ENCODE data around the gene ERCC2.

ERCC2 gene

DNA sequence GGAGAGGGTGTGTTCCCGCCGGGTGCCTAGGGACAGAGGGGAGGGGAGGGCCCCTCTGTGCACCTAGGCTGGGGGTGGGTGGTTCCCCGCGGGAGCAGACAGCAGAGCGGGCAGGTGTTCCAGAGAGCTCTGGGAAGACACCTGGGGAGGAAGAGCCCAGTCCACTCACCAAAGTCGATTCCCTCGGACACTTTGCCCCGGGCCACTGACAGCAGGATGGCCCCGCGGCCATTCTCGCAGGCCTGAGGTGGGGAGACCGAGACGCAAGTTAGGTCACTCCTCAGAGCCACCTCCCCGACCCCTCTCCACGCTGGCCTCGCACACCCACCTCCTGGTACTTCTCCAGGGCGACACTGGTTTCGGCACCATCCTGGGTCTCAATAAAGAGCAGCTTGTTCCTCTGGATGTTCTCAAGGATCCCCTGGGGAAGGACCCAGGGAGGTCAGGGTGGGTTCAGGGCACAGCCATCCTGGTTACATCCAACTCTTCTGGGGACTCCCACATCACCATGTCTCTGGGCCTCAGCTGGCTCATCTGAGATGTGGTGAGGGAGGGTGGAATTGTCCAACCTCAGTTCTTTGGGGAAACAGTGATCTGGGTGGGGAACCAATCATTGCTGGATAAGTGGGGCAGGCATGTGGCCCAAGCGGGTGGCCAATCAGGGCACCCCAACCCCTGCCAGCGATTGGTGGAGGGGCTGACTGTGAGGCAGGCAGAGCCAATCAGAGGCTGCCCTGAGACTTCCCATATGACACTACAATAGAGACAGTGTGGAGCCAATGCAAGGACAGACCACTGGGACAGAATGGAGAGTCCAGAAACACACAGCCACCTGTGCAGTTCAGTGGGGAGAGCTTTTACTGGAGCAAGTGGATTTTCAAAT lies 17.2 kb downstream of the ERCC2 start:
- H3K4me3 Mint-ChIP-seq = no peak overlapping the region
- H3K9me3 Mint-ChIP-seq (ENCODE audit: low read depth) = no peaks in the 10 kb centered on the region
- H3K4me1 Mint-ChIP-seq (ENCODE audit: low read depth) = no peaks in the 10 kb centered on the region
- no peaks in the 10 kb centered on the region for H3K27me3 Mint-ChIP-seq
- no peak overlapping the region for H3K27ac Mint-ChIP-seq
- H3K36me3 Mint-ChIP-seq = no peaks in the 10 kb centered on the region

DNA sequence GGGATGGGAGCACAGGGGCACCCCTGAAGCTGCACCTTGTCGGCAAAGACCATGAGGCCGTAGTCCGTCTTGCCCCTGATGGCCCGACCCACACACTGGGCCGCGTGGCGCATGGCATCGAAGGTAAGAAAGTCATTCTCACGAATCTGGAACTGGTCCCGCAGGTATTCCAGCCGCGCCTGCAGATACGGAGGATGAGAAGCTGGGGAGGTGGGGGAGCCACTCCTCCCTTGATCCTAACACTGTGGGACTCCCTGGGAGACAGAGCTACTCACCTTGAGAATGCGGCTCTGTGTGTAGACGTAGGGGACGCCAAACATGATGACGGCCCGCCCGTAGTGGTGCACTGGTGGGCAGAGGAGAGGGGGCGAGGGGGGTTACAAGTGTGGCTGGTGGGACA lies 17.9 kb downstream of the ERCC2 start:
- Mint-ChIP-seq H3K4me3 (no peak overlapping the region), H3K27ac (no peak overlapping the region), H3K27me3 (no peaks in the 10 kb centered on the region), H3K9me3 (ENCODE audit: low read depth) (no peaks in the 10 kb centered on the region), H3K4me1 (ENCODE audit: low read depth) (no peaks in the 10 kb centered on the region), H3K36me3 (no peaks in the 10 kb centered on the region)

DNA sequence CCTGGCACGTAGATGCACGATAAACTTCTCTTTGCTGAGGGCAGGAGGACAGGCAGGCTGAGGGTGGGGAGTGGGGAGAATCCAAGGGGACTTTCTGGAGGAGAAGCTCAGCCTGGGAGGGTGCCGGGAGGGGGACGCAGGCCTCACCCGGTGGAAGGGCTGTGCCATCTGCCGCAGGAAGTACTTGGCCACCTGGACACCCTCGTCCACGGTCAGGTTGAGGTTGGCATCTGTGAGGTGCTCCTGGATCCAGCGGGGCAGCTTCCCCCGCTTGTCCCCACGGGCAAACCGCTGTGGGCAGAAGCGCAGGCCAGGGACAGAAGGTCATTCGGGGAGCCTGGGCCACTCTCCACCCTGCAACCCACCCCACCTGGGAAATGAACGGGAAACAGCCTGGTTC lies 18.3 kb downstream of the ERCC2 start:
- H3K4me1 Mint-ChIP-seq (ENCODE audit: low read depth) = no peaks in the 10 kb centered on the region
- H3K27ac Mint-ChIP-seq = no peak overlapping the region
- no peak overlapping the region for H3K4me3 Mint-ChIP-seq
- H3K9me3 Mint-ChIP-seq (ENCODE audit: low read depth) = no peaks in the 10 kb centered on the region
- H3K27me3 Mint-ChIP-seq = no peaks in the 10 kb centered on the region
- H3K36me3 Mint-ChIP-seq = no peaks in the 10 kb centered on the region

DNA sequence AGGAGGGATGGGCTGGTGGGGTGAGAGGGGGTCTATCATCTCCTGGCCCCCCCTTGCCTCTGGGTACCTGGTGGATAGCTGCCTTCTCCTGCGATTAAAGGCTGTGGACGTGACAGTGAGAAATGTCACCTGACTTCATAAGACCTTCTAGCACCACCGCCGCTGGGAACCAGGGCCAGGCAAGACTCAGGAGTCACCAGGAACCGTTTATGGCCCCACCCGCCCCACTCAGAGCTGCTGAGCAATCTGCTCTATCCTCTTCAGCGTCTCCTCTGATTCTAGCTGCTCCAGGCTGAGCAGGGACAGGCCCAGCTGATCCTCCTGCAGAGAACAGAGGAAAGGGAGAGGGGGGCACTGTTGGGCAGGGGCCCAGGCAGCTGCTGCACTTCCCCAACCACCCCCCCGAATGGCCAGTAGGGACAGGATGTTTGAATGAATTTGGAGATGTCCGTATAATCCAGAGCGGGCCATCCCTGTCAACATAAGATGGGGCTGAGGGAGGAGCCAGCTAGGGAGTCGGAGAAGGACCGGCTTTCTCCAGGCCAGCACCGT lies 18.9 kb downstream of the ERCC2 start:
- no peaks in the 10 kb centered on the region for H3K4me1 Mint-ChIP-seq (ENCODE audit: low read depth)
- no peak overlapping the region for H3K27ac Mint-ChIP-seq
- no peaks in the 10 kb centered on the region for H3K9me3 Mint-ChIP-seq (ENCODE audit: low read depth)
- no peaks in the 10 kb centered on the region for H3K36me3 Mint-ChIP-seq
- no peak overlapping the region for H3K4me3 Mint-ChIP-seq
- no peaks in the 10 kb centered on the region for H3K27me3 Mint-ChIP-seq

DNA sequence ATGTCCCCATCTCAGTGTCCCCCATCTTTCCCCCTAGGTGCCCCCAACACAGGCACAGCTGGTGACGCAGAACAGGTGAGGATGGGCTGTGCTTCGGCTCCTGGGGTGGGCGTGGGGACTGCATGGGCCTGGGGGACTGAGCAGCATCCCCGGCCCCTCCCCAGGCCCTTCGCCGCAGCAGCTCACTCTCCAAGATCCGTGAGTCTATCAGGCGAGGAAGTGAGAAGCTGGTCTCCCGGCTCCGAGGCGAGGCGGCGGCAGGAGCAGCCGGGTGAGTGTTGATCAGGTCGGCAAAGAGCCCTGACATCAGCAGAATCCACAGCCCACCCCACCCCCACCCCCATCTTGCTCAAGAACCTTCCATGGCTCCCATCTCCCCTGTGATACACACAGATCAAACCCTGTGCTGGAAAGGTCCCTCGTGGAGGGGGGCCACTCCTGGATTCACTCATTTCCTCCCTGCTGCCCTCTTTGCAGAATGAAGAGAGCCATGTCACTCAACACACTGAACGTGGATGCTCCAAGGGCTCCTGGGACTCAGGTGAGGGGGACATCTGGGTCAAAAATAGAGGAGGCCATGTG lies 19.8 kb downstream of the ERCC2 start:
- Mint-ChIP-seq H3K9me3 (ENCODE audit: low read depth) (no peaks in the 10 kb centered on the region), H3K27me3 (no peaks in the 10 kb centered on the region), H3K4me1 (ENCODE audit: low read depth) (no peaks in the 10 kb centered on the region), H3K4me3 (no peak overlapping the region), H3K36me3 (no peaks in the 10 kb centered on the region), H3K27ac (no peak overlapping the region)

DNA sequence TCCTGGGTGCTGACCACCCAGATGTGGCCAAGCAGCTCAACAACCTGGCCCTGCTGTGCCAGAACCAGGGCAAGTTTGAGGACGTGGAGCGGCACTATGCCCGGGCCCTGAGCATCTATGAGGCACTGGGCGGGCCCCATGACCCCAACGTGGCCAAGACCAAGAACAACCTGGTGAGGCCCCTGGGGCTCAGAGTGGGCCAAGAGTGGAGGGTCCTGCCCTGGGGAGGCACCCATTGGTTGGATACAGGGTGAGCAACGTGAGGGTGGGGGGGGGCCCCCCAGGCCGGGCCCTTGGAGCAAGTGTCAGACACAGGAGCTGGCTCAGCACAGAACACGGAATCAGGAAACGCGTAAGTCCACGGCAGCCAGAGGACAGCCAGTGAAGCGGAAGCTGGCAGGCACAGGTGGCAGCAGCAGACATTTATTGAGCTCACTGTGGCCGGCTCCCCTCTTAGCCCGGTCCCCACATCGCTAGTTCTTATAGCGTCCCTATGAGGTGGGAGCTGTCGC lies 20.9 kb downstream of the ERCC2 start:
- Mint-ChIP-seq H3K9me3 (ENCODE audit: low read depth) (no peaks in the 10 kb centered on the region), H3K4me1 (ENCODE audit: low read depth) (no peaks in the 10 kb centered on the region), H3K4me3 (no peak overlapping the region), H3K27ac (no peak overlapping the region), H3K36me3 (no peaks in the 10 kb centered on the region), H3K27me3 (peaks cover 2% of the 10 kb centered on the region)

DNA sequence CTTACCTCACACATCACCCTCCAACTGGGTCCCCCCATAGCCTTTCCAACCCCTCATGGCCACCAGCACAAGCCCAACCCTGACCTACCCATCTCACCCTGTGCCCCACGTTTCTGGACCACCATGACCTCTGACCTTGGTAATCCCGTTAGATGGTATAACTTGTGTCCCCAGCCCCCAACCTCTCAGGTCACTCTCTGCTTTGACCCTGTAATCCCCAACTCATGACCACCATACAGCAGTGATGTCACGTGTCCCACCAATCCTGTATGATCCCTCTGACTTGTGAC lies 21.3 kb downstream of the ERCC2 start:
- Mint-ChIP-seq H3K9me3 (ENCODE audit: low read depth) (no peaks in the 10 kb centered on the region), H3K27ac (no peak overlapping the region), H3K36me3 (no peaks in the 10 kb centered on the region), H3K4me3 (no peak overlapping the region), H3K4me1 (ENCODE audit: low read depth) (no peaks in the 10 kb centered on the region), H3K27me3 (peaks cover 4% of the 10 kb centered on the region)

DNA sequence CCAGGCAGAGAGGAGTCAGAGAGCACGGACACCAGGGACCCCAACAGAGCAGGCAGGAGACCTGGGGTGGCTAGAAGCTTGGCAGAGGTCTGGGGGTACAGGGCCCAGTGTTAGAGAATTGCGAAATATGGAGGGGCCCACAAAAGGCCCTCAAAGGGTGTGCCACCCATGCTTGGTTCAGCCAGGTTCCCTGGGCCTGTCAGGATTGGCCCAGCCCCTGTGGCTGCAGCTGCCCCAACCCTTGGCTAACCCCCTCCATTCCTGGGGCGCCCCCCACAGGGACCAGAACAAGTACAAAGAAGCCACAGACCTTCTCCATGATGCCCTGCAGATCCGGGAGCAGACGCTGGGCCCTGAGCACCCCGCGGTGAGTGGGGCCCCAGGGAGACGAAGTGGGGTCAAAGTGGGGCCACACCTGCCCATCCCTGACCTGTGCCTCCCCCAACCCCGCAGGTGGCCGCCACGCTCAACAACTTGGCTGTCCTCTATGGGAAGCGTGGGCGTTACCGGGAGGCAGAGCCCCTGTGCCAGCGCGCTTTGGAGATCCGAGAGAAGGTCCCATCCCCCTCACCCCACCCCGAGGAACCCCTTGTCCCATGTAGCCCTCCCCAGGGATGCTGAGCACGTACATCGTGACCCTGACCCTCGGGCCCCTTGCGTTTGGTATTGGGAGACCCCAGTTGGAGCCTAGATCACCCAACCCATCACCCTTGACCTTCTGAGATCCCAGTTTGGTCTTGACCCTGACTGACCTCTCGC lies 21.8 kb downstream of the ERCC2 start:
- Mint-ChIP-seq H3K36me3 (no peaks in the 10 kb centered on the region), H3K4me1 (ENCODE audit: low read depth) (no peaks in the 10 kb centered on the region), H3K4me3 (no peak overlapping the region), H3K27me3 (peaks cover 6% of the 10 kb centered on the region), H3K27ac (no peak overlapping the region), H3K9me3 (ENCODE audit: low read depth) (no peaks in the 10 kb centered on the region)

DNA sequence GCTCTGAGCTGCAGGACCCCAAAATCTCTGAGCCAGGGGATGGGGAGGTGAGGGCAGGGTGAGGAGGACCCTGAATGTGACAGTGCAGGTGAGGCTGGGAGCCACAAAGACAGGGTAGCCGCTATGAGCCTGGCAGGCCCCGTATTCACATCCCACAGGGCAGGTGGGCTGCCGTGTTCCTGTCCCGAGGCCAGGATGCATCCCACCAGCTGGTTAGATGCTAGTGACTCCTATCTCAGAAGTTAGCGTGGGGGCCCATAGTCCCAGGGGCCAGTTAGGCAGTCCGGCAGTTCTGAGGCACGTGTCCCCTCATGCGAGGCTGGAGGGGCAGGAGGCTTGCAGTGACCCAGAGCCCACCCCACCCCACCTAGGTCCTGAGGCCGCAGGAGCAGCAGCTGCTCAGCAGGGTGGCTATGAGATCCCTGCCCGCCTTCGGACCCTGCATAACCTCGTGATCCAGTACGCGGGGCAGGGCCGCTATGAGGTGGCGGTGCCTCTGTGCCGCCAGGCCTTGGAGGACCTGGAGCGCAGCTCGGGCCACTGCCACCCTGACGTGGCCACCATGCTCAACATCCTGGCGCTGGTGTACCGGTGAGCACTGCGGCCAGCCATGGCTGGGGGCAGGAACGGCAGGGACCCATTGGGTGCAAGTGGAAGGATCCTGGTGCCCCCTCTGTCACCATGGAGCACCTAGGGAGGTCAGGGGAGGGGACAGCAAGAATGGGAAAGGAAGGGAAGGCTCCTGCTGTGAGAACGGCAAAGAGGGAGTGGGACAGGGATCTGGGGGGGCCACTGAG lies 22.6 kb downstream of the ERCC2 start:
- no peaks in the 10 kb centered on the region for H3K4me1 Mint-ChIP-seq (ENCODE audit: low read depth)
- peaks cover 7% of the 10 kb centered on the region for H3K27me3 Mint-ChIP-seq
- no peaks in the 10 kb centered on the region for H3K36me3 Mint-ChIP-seq
- no peak overlapping the region for H3K27ac Mint-ChIP-seq
- H3K9me3 Mint-ChIP-seq (ENCODE audit: low read depth) = no peaks in the 10 kb centered on the region
- H3K4me3 Mint-ChIP-seq = no peak overlapping the region

DNA sequence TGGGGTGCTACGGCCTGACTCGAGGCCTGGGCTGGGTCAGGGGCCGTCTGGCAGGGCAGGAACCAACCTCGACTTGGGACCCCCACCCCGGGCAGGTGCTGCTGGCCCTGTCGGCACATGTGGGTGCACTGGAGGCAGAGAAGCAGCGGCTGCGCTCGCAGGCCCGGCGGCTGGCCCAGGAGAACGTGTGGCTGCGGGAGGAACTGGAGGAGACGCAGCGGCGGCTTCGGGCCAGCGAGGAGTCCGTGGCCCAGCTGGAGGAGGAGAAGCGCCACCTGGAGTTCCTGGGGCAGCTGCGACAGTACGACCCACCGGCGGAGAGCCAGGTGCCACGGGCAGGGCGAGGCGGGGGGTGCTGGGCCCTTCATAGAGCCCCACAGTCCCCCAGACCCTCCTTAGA lies 23.9 kb downstream of the ERCC2 start:
- no peak overlapping the region for H3K4me3 Mint-ChIP-seq
- H3K36me3 Mint-ChIP-seq = no peaks in the 10 kb centered on the region
- H3K27ac Mint-ChIP-seq = no peak overlapping the region
- peaks cover 7% of the 10 kb centered on the region for H3K27me3 Mint-ChIP-seq
- no peaks in the 10 kb centered on the region for H3K4me1 Mint-ChIP-seq (ENCODE audit: low read depth)
- no peaks in the 10 kb centered on the region for H3K9me3 Mint-ChIP-seq (ENCODE audit: low read depth)

DNA sequence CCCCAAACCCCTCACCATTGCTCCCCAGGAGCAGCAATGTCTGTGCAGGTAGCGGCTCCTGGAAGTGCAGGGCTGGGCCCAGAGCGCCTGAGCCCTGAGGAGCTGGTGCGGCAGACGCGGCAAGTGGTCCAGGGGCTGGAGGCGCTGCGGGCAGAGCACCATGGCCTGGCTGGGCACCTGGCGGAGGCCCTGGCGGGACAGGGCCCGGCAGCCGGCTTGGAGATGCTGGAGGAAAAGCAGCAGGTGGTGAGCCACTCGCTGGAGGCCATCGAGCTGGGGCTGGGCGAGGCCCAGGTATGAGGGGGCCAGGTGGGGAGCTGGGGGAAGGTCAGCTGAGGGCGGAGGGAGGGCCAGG lies 24.9 kb downstream of the ERCC2 start:
- Mint-ChIP-seq H3K9me3 (ENCODE audit: low read depth) (no peaks in the 10 kb centered on the region), H3K4me3 (no peak overlapping the region), H3K27me3 (peaks cover 7% of the 10 kb centered on the region), H3K4me1 (ENCODE audit: low read depth) (no peaks in the 10 kb centered on the region), H3K27ac (no peak overlapping the region), H3K36me3 (no peaks in the 10 kb centered on the region)

DNA sequence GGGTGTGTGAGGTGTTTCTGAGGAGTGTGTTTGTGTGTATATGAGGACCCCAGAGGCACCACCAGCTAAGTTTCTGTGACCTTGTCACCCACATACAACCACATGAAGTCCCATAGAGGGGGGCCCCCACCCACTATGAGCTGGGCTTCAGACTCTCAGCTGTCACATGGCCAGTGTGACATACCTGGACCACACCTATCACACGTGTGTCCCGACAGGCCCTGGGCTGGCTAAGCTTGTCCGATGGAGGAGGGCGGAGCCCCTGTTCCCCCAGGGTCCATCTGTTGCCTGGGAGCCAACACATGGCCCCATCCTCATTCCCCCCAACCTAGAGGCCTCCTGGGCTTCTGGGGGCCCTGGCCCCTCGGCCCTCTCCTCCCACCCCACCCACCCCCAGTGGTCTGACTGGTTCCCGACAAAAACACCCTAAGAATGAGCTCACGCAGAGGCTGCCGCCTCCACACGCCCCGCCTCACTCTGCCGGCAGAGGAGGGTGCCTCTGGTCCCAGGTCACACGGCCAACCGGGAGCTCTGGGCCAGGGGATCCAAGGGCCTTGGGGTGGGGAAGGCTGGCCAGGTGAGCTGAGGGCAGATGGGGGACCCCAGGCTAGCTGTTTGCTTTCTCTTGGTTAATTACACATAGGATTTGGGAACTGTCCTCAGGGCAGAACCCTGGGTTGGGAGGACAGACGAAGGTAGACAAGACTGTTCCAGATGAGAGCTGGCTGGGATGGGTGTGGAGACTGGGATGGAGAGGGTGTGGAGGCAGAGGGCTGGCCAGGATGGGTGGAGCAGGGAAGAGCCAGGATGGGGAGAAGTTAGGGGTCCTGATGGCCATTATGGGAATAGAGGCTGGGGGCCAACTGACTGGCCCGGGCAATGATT lies 25.5 kb downstream of the ERCC2 start:
- H3K27ac Mint-ChIP-seq = no peak overlapping the region
- peaks cover 4% of the 10 kb centered on the region for H3K4me1 Mint-ChIP-seq (ENCODE audit: low read depth)
- H3K36me3 Mint-ChIP-seq = no peaks in the 10 kb centered on the region
- H3K4me3 Mint-ChIP-seq = no peak overlapping the region
- H3K27me3 Mint-ChIP-seq = peaks cover 11% of the 10 kb centered on the region
- H3K9me3 Mint-ChIP-seq (ENCODE audit: low read depth) = no peaks in the 10 kb centered on the region

DNA sequence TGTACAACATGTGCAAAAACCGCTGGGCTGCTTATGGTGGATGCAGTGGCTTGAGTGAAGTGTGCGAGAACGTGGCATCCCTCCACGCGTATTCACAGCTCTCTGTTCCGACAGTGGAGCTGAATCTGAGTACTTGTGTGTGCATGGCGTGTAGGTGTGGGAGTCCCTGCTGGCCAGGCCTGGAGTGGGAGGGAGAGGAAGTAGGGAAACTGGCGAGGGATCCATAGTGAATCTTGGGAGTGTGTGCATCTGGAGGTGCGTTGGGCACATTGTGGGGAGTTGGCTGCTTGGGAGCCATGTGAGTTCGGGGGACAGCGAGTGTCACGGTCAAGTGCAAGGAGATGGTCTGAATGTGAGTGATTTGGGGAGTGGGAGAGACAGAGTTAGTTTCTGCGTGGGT lies 27.5 kb downstream of the ERCC2 start:
- Mint-ChIP-seq H3K36me3 (no peaks in the 10 kb centered on the region), H3K27ac (no peak overlapping the region), H3K4me3 (no peak overlapping the region), H3K9me3 (ENCODE audit: low read depth) (no peaks in the 10 kb centered on the region), H3K27me3 (peaks cover 21% of the 10 kb centered on the region), H3K4me1 (ENCODE audit: low read depth) (peaks cover 6% of the 10 kb centered on the region)

DNA sequence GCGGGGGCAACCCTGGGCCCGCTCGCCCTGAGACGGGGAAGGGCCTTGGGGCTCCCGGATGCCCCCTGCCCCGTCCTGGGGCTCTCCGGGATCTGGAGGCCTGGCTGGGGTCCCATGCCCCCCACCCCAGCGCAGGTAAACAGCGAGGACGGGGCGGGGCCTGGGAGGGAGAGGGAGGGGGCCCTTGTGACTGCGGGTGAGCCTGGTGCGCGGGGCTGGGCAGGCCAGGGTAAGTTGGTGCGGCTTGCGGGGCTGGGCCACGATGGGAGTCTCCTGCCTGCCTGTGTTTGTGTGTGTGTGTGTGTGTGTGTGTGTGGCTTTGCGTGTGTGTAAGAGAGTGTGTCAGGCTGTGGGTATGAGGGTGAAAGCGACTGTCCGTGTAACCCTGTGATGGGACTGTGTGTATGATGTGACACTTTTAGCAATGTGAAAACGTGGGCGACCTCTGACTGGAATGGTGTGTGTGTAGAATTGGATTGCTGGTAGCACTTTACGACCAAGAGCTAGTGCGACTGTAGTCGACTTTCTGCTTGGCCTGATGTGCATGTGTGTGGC lies 29.4 kb downstream of the ERCC2 start:
- Mint-ChIP-seq H3K4me3 (no peak overlapping the region), H3K4me1 (ENCODE audit: low read depth) (peaks cover 6% of the 10 kb centered on the region), H3K9me3 (ENCODE audit: low read depth) (no peaks in the 10 kb centered on the region), H3K36me3 (no peaks in the 10 kb centered on the region), H3K27me3 (peaks cover 23% of the 10 kb centered on the region), H3K27ac (no peak overlapping the region)
